IMR-90 (cell line): ENCODE data around the gene MICAL3. TPM values are rescaled to one million over a fixed set of nuclear protein-coding genes. Genes with fewer than 3 reads are reported as not detected.

Experiments used
- ATAC-seq: fragments of 200-7000 bp; cut with Tn5 transposase; 2 replicates; pipeline ENCODE4 v1.9.1; 2020; ENCODE audit warnings: low read depth, mild to moderate bottlenecking, moderate library complexity
- BruUV-seq: library from RNA; stranded (reverse); fragments of 400-500 nt; replicated peaks from 2 replicates; lab custom pipeline; 2021; lab: Mats Ljungman, UMichigan
- CTCF ChIA-PET: fragments of 300-600 bp; formaldehyde crosslinking; extraction: SDS; loops from one replicate; lab custom pipeline; 2021; ENCODE audit warnings: antibody characterized with exemption; lab: Yijun Ruan, JAX
- POLR2A ChIA-PET: fragments of 300-600 bp; sonication (Branson Sonifier 250); formaldehyde crosslinking; loops from one replicate; lab custom pipeline; 2022; ENCODE audit warnings: antibody characterized with exemption; ENCODE audit not compliant: unreplicated experiment; lab: Charles Lee
- DNase-seq: peaks from one replicate; pipeline ENCODE4 v3.0.0; 2013
- H2AFZ ChIP-seq: replicated peaks from 2 replicates; pipeline ENCODE3; 2013; ENCODE audit warnings: low read length, mild to moderate bottlenecking; ENCODE audit not compliant: poor library complexity
- H2AK5ac ChIP-seq: 2 replicates; pipeline ENCODE4 v1.6.1; 2013; ENCODE audit warnings: low read depth, low read length, inconsistent platforms
- H2AK9ac ChIP-seq: replicated peaks from 2 replicates; pipeline ENCODE3; 2013; ENCODE audit warnings: mild to moderate bottlenecking, low read depth, low read length, moderate library complexity; ENCODE audit not compliant: poor library complexity
- H2BK120ac ChIP-seq: 2 replicates; pipeline ENCODE4 v1.6.1; 2013; ENCODE audit warnings: low read depth, low read length, inconsistent platforms
- H2BK15ac ChIP-seq: 3 replicates; pipeline ENCODE4 v1.6.1; 2013; ENCODE audit warnings: low read depth, low read length, inconsistent platforms
- H2BK20ac ChIP-seq: 2 replicates; pipeline ENCODE4 v1.6.1; 2013; ENCODE audit warnings: low read depth, mild to moderate bottlenecking, inconsistent platforms, low read length, moderate library complexity
- H2BK5ac ChIP-seq: 2 replicates; pipeline ENCODE4 v1.6.1; 2013; ENCODE audit warnings: mild to moderate bottlenecking, low read depth, low read length, inconsistent platforms; ENCODE audit not compliant: poor library complexity, severe bottlenecking
- H3K14ac ChIP-seq: replicated peaks from 2 replicates; pipeline ENCODE4 v1.6.1; 2013; ENCODE audit warnings: low read depth, low read length, inconsistent platforms
- H3K18ac ChIP-seq: 2 replicates; pipeline ENCODE4 v1.6.1; 2013; ENCODE audit warnings: low read depth, low read length, control low read depth
- H3K23ac ChIP-seq: 2 replicates; pipeline ENCODE4 v1.6.1; 2013; ENCODE audit warnings: low read depth, low read length, inconsistent platforms
- H3K27ac ChIP-seq: 2 replicates; pipeline ENCODE4 v1.5.1; 2013; ENCODE audit warnings: mild to moderate bottlenecking, control low read depth, low read length; ENCODE audit not compliant: insufficient read depth
- H3K27me3 ChIP-seq: 2 replicates; pipeline ENCODE4 v1.6.1; 2013; ENCODE audit warnings: low read length; ENCODE audit not compliant: control insufficient read depth, insufficient read depth
- H3K36me3 ChIP-seq: 2 replicates; pipeline ENCODE4 v1.6.1; 2013; ENCODE audit warnings: low read length, mixed read lengths; ENCODE audit not compliant: control insufficient read depth, insufficient read depth
- H3K4ac ChIP-seq: 2 replicates; pipeline ENCODE4 v1.6.1; 2013; ENCODE audit warnings: low read depth, low read length, inconsistent platforms
- H3K4me1 ChIP-seq: 2 replicates; pipeline ENCODE4 v1.6.1; 2013; ENCODE audit warnings: low read length, mixed read lengths; ENCODE audit not compliant: control insufficient read depth, insufficient read depth
- H3K4me2 ChIP-seq: 2 replicates; pipeline ENCODE4 v1.6.1; 2013; ENCODE audit warnings: low read depth, mild to moderate bottlenecking, control low read depth, low read length, moderate library complexity
- H3K4me3 ChIP-seq: 2 replicates; pipeline ENCODE4 v1.5.1; 2013; ENCODE audit warnings: low read depth, mild to moderate bottlenecking, control low read depth, low read length, moderate library complexity; ENCODE audit not compliant: insufficient read depth
- H3K56ac ChIP-seq: 2 replicates; pipeline ENCODE4 v1.6.1; 2013; ENCODE audit warnings: low read length, inconsistent platforms; ENCODE audit not compliant: insufficient read depth; ENCODE audit errors: extremely low read depth
- H3K79me1 ChIP-seq, 2 experiments: 2 replicates each; pipeline ENCODE4 v1.6.1; 2013; ENCODE audit warnings: low read length in 2 of 2, inconsistent platforms in 1 of 2, low read depth in 1 of 2
- H3K9ac ChIP-seq: 2 replicates; pipeline ENCODE4 v1.6.1; 2013; ENCODE audit warnings: low read depth, low read length, control low read depth
- H3K9me1 ChIP-seq: 2 replicates; pipeline ENCODE4 v1.6.1; 2013; ENCODE audit warnings: low read length, inconsistent platforms; ENCODE audit not compliant: insufficient read depth
- H3K9me3 ChIP-seq: 2 replicates; pipeline ENCODE4 v1.6.1; 2013; ENCODE audit warnings: low read length; ENCODE audit not compliant: control insufficient read depth, insufficient read depth
- H4K20me1 ChIP-seq: 2 replicates; pipeline ENCODE4 v1.6.1; 2013; ENCODE audit warnings: low read length, inconsistent platforms; ENCODE audit not compliant: insufficient read depth
- H4K5ac ChIP-seq: 2 replicates; pipeline ENCODE4 v1.6.1; 2013; ENCODE audit warnings: mild to moderate bottlenecking, low read depth, low read length, control low read depth
- H4K8ac ChIP-seq, 2 experiments: 2 replicates each; pipeline ENCODE4 v1.6.1; 2013; ENCODE audit warnings: low read depth in 2 of 2, low read length in 2 of 2, control low read depth in 1 of 2, inconsistent platforms in 1 of 2
- H4K91ac ChIP-seq: 2 replicates; pipeline ENCODE4 v1.6.1; 2013; ENCODE audit warnings: low read depth, low read length, inconsistent platforms; ENCODE audit not compliant: insufficient read depth
- BHLHE40 ChIP-seq: fragments of 150-350 bp; IDR thresholded peaks from 2 replicates; pipeline ENCODE4 v1.6.1; 2016; ENCODE audit warnings: mild to moderate bottlenecking, low read depth, low read length
- CEBPB ChIP-seq: IDR thresholded peaks from 2 replicates; pipeline ENCODE4 v1.6.1; 2012; ENCODE audit warnings: low read depth, low read length, improper control_type of control experiment
- CHD1 ChIP-seq: IDR thresholded peaks from 2 replicates; pipeline ENCODE4 v1.6.1; 2012; ENCODE audit warnings: low read depth, low read length, improper control_type of control experiment
- FOS ChIP-seq: fragments of 150-350 bp; IDR thresholded peaks from 2 replicates; pipeline ENCODE4 v1.6.1; 2016; ENCODE audit warnings: low read depth, low read length
- MAFK ChIP-seq: IDR thresholded peaks from 2 replicates; pipeline ENCODE4 v1.6.1; 2012; ENCODE audit warnings: low read depth, low read length, improper control_type of control experiment
- MXI1 ChIP-seq: IDR thresholded peaks from 2 replicates; pipeline ENCODE4 v1.6.1; 2012; ENCODE audit warnings: low read depth, mild to moderate bottlenecking, low read length, moderate library complexity, borderline replicate concordance
- NFE2L2 ChIP-seq: fragments of 150-350 bp; IDR thresholded peaks from 2 replicates; pipeline ENCODE4 v1.6.1; 2016; ENCODE audit warnings: low read depth, mild to moderate bottlenecking, low read length
- POLR2A ChIP-seq: IDR thresholded peaks from 2 replicates; pipeline ENCODE4 v1.6.1; 2012; ENCODE audit warnings: mild to moderate bottlenecking, low read depth, low read length
- RAD21 ChIP-seq: IDR thresholded peaks from 2 replicates; pipeline ENCODE4 v1.6.1; 2012; ENCODE audit warnings: low read length, improper control_type of control experiment
- RCOR1 ChIP-seq: IDR thresholded peaks from 2 replicates; pipeline ENCODE4 v1.6.1; 2012; ENCODE audit warnings: mild to moderate bottlenecking, low read length, improper control_type of control experiment; ENCODE audit not compliant: insufficient replicate concordance
- RFX5 ChIP-seq: IDR thresholded peaks from 2 replicates; pipeline ENCODE4 v1.8.0; 2012; ENCODE audit warnings: low read depth, mild to moderate bottlenecking, low read length, moderate library complexity
- SMC3 ChIP-seq: fragments of 150-350 bp; IDR thresholded peaks from 2 replicates; pipeline ENCODE4 v1.6.1; 2016; ENCODE audit warnings: low read depth, mild to moderate bottlenecking, antibody characterized with exemption, low read length, moderate library complexity
- whole genome bisulfite sequencing, 2 experiments: methylation state at CpG; one replicate each; pipeline versions ENCODE4 v1.1.5 to v1.1.7; 2013; ENCODE audit warnings: missing lambda C conversion rate in 2 of 2; ENCODE audit not compliant: insufficient read length in 1 of 2; ENCODE audit errors: extremely low coverage in 2 of 2; 5-methylcytosine and 5-hydroxymethylcytosine counted together
- dilution Hi-C: fragments of 300-500 bp; cut with HindIII; formaldehyde crosslinking; loops from one replicate; pipeline ENCODE4 v1.14.3; 2018; ENCODE audit warnings: low sequenced_read_pairs; ENCODE audit not compliant: unreplicated experiment
- in situ Hi-C: fragments of 300-500 bp; cut with MboI; formaldehyde crosslinking; loops from 3 replicates; pipeline ENCODE4 v1.14.3; 2019; ENCODE audit warnings: low sequenced_read_pairs, inconsistent platforms, mixed read lengths
- intact Hi-C: fragments of 100-400 bp; cut with micrococcal nuclease; formaldehyde crosslinking; loops from 2 replicates; pipeline ENCODE4 v1.10.0; 2022
- polyA plus RNA-seq, 3 experiments: library from polyadenylated mRNA; depleted of rRNA; stranded (reverse); fragments of >200 nt; gene quantifications; 2 replicates each; pipeline ENCODE4 v1.2.3, GENCODE V29; 2012; ENCODE audit warnings: low replicate concordance in 1 of 3
- total RNA-seq: library from RNA; depleted of rRNA; stranded (reverse); fragments of >200 nt; gene quantifications from 2 replicates; pipeline ENCODE4 v1.2.3, GENCODE V29; 2012
- TF ChIP-seq, protein P1 (sequence below): conservative IDR thresholded peaks from 2 replicates; pipeline ENCODE4 v1.5.1; 2012; ENCODE audit warnings: mild to moderate bottlenecking, low read depth, low read length, improper control_type of control experiment
- TF ChIP-seq, protein P2 (sequence below): fragments of 150-350 bp; IDR thresholded peaks from 2 replicates; pipeline ENCODE4 v1.6.1; 2016; ENCODE audit warnings: low read depth, mild to moderate bottlenecking, low read length, moderate library complexity, borderline replicate concordance
- TF ChIP-seq, protein P3 (sequence below): fragments of 150-350 bp; IDR thresholded peaks from 2 replicates; pipeline ENCODE4 v1.6.1; 2017; ENCODE audit warnings: mild to moderate bottlenecking, antibody characterized with exemption, low read length, low read depth

MICAL3 gene
- total and polyA plus RNA-seq, 2 of the 4 experiments (the other 2 are of a cell fraction) = 17.6 to 26.8 TPM

DNA sequence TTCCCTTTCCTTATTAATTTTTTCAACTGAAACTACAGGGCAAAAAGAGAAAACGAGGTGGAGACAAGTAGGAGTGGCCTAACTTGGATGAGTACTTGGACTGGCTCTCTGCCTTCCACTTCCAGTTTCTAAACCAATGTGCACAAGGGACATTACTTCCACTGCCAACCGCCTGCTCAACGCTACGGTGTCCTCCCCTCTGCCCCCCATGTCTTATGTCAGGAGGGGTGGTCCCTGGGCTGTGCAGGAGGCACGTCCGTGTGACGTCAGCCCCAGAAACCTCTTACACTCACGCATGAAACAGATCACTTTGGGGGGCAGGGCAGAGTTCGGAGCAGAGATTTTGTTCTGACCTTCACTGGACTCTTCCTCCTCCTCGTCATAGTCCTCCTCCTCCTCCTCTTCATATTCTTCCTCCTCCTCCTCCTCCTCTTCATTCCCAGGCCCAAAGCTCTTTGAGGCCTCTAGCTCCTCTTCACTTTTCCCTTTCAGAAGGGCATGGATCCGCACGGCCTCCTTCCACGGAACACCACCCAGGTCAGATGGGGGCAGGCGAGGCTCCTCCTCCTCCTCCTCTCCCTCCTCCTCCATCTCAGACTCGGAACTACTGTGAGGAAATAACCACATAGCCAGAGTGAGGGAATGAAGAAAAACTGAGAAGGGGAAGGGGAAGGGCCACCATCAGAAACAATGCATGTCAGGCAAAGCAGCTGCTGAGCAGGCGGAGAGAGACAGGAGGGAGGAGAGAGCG, 192.7 kb downstream of the MICAL3 start:
- in situ Hi-C loops (loop anchor here (5.0 kb wide), 1 partner anchor 241 kb away; no protein-coding TSS in a partner anchor), intact Hi-C loops (no loop called here), dilution Hi-C loops (no loop called here)
- H3K4me3 ChIP-seq = no peak overlapping the region
- H3K27ac ChIP-seq = no peak overlapping the region
- no peak overlapping the region for H2BK20ac ChIP-seq
- H3K9ac ChIP-seq = no peak overlapping the region
- H3K9me1 ChIP-seq = no peaks in the 10 kb centered on the region
- H3K23ac ChIP-seq = no peak overlapping the region
- no peak overlapping the region for H2BK5ac ChIP-seq
- peaks cover 14% of the 10 kb centered on the region for H3K36me3 ChIP-seq
- no TSS peak for BruUV-seq
- no peak overlapping the region for H2AFZ ChIP-seq
- H3K9me3 ChIP-seq = no peaks in the 10 kb centered on the region
- H4K8ac ChIP-seq = no peak overlapping the region
- no peak overlapping the region for H2BK15ac ChIP-seq
- H2AK9ac ChIP-seq = no peak overlapping the region
- no peak overlapping the region for H3K4me2 ChIP-seq
- no peaks in the 10 kb centered on the region for H3K79me1 ChIP-seq
- H3K14ac ChIP-seq = no peak overlapping the region
- no peak overlapping the region for H3K4ac ChIP-seq
- H3K4me1 ChIP-seq = no peaks in the 10 kb centered on the region
- H2BK120ac ChIP-seq = no peak overlapping the region
- no peak for DNase-seq
- ChIA-PET CTCF (interaction anchor here (0.6 to 1.6 kb wide), 2 partner anchors 244 to 285 kb away, joined by 3 to 4 read pairs; no protein-coding TSS in a partner anchor), POLR2A (no interaction called here)
- H3K27me3 ChIP-seq = no peaks in the 10 kb centered on the region
- 90% methylated on average over 3 of the region's 17 CpGs; no CpG with 5 or more reads in 1 of the 2 experiments for WGBS, 2 experiments
- H3K18ac ChIP-seq = no peak overlapping the region
- ATAC-seq = no peak
- no peak overlapping the region for H4K5ac ChIP-seq
- no peak overlapping the region for H2AK5ac ChIP-seq
- H3K56ac ChIP-seq = no peak overlapping the region
- H4K20me1 ChIP-seq = no peaks in the 10 kb centered on the region
- H4K91ac ChIP-seq = no peak overlapping the region
- TF ChIP-seq MXI1 (no peak), CHD1 (no peak), CEBPB (no peak), NFE2L2 (no peak), RAD21 (no peak), POLR2A (no peak), MAFK (no peak), FOS (no peak), RFX5 (no peak), BHLHE40 (no peak), RCOR1 (no peak), SMC3 (no peak)
- TF ChIP-seq, protein P1, sequence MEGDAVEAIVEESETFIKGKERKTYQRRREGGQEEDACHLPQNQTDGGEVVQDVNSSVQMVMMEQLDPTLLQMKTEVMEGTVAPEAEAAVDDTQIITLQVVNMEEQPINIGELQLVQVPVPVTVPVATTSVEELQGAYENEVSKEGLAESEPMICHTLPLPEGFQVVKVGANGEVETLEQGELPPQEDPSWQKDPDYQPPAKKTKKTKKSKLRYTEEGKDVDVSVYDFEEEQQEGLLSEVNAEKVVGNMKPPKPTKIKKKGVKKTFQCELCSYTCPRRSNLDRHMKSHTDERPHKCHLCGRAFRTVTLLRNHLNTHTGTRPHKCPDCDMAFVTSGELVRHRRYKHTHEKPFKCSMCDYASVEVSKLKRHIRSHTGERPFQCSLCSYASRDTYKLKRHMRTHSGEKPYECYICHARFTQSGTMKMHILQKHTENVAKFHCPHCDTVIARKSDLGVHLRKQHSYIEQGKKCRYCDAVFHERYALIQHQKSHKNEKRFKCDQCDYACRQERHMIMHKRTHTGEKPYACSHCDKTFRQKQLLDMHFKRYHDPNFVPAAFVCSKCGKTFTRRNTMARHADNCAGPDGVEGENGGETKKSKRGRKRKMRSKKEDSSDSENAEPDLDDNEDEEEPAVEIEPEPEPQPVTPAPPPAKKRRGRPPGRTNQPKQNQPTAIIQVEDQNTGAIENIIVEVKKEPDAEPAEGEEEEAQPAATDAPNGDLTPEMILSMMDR = no peak
- TF ChIP-seq, protein P2, sequence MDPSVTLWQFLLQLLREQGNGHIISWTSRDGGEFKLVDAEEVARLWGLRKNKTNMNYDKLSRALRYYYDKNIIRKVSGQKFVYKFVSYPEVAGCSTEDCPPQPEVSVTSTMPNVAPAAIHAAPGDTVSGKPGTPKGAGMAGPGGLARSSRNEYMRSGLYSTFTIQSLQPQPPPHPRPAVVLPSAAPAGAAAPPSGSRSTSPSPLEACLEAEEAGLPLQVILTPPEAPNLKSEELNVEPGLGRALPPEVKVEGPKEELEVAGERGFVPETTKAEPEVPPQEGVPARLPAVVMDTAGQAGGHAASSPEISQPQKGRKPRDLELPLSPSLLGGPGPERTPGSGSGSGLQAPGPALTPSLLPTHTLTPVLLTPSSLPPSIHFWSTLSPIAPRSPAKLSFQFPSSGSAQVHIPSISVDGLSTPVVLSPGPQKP = no peak
- TF ChIP-seq, protein P3, sequence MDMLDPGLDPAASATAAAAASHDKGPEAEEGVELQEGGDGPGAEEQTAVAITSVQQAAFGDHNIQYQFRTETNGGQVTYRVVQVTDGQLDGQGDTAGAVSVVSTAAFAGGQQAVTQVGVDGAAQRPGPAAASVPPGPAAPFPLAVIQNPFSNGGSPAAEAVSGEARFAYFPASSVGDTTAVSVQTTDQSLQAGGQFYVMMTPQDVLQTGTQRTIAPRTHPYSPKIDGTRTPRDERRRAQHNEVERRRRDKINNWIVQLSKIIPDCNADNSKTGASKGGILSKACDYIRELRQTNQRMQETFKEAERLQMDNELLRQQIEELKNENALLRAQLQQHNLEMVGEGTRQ = no peak
